ENCODE measurements around the gene PKNOX2. TPM values are rescaled to one million over a fixed set of nuclear protein-coding genes. Genes with fewer than 3 reads are reported as not detected.

Gene PKNOX2
- total RNA-seq, 1 donor from 2014 or later, result 2.6 TPM

DNA sequence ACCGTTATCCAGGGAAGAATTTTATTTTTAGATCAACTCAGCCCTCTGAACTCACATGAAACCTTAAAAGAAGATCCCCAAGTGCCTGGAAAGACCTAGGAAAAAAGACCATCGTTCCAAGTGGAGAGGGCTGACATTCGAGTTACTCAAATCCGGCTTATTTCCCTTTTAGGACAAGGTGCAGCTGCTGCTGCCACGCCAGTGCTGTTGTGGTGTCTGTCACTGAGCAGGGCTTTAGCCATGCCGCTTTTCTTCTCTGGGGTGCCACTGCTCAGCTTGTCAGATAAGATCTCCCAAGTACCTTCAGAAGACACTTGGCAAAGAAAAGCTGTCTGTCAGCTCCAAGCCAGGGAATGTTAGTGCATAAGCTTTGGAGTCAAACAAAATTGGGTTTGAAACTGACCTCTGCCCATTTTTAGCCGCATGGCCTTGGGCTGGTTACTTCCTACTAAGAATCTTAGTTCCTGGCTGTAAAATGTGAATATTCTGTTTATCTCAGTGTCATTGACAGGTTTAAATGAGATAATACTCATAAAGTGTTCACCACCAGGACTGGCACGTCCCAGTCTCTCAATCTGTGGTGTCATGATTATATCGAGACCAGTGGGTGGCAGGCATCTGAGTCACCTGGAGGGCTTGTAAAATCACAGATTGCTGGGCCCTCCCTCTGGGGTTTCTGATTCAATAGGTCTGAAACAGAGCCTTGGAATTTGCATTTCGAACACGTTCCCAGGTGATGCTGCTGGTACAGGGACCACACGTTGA is 117.5 kb downstream of the PKNOX2 start:
- no peak for DNase-seq (ENCODE audit: low spot score)

DNA sequence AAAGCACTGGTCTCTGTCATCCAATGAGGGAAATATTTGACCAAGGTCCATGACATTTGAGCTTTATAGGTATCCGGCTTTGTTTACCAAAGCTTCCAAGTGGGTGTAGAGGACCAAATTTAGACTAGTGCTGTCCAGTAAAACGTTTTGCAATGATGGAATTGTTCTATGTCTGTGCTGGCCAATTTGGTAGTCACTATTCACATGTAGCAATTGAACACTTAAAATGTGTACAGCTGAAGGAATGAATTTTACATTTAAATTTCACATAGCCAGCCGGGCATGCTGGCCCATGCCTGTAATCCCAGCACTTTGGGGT is 118.0 kb downstream of the PKNOX2 start:
- no peak for DNase-seq (ENCODE audit: low spot score)

DNA sequence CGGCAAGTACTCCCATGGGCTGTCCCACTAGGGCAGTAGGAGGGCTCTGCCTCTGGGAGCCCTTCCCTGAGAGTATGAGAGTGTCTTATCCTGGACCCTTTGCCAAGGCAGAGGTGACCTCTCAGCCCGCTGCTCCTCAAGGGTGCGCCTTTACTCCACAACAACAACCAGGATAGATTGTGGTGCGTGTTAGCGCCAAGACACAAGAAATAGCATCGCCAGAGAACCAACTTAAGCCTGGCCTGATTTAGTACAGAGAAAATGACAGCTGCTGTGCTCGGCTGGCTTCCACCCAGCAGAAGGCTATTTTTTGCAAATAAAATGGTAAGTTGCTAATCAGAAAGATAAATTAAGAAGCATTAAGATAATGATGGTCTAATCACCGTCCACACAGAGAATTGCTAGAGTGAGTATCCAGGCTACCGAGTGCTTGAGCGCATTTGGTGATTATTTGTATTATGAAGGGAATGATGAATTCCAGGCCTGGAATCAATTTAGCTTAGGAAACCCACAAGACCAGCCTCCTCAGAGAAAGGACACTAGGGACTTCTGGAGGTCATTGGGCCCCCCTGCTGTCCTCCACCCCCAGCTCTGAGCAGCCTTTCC is 119.8 kb downstream of the PKNOX2 start:
- no peak for DNase-seq (ENCODE audit: low spot score)

DNA sequence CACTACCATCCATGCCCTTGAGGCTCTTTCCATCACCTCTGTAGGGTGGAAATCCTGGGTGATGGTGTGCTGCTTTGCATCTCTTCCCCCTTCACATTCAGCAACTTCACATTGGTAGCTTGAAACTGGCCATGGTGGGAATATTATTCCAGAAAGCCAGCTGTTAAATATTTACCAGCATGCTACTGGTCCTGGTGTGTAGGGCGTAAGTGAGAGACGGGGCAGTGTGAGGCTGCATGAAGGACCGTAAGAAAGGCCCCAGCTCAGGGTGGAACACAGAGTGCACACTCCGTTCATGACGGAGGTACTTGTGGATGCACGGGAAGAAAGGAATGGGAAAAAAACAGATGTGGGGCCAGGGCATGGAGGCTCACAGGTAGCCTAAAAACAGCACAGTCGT is 121.3 kb downstream of the PKNOX2 start:
- no peak for DNase-seq (ENCODE audit: low spot score)

DNA sequence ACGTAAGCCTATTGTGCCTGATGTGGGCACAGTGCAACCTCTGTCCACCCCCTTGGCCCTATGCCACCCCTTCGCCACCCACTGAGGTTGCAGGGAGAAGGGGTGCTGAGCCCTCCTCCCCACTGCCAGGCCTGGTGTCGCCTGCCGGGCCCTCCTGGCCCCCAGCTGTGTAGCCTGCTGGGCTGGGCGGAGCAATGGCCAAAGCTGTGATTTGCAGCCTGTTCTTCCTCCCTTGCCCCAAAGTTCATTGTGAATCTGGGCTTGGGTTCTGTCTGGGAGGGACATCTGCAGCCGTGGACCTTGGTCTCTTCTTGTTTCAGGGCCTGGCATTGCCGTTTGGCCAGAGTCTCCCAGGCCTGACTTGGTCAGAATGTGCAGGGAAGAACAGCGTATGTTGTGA is 121.9 kb downstream of the PKNOX2 start:
- no peak for DNase-seq (ENCODE audit: low spot score)

DNA sequence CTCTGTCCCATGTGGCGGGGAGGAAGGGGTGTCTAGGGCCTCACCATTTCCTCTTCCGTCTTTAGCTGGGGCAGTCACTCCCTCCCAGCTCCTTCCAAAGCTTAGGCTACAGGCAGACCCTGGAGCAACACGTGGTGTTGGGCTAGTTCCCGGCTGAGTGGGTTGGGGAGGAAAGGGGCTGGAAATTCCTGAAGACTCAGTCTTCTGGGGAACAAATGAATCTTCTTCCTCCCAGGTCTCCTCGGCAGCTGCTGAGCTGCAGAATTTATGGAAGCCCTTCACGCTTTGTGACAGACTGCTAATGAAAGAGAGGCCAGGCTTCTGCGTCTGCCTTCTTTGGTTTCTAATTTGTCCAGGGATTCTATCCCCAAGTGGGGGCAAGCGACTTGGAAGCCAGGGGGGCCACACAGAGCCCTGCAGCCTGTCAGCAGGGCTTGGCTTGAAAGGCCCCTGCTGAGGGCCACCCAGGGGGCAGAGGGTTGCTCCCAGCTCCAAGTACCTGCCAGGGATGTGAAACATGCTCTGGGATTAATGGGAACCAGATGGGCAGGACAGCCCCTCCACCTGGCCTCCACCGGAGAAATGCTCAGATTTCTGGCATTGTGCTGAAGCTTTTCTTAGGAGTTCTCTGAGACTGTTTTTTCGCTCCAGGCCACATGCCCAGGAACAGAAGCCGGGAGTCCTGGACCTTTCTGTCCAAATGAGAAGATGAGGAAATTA is 123.1 kb downstream of the PKNOX2 start:
- no peak for DNase-seq (ENCODE audit: low spot score)

DNA sequence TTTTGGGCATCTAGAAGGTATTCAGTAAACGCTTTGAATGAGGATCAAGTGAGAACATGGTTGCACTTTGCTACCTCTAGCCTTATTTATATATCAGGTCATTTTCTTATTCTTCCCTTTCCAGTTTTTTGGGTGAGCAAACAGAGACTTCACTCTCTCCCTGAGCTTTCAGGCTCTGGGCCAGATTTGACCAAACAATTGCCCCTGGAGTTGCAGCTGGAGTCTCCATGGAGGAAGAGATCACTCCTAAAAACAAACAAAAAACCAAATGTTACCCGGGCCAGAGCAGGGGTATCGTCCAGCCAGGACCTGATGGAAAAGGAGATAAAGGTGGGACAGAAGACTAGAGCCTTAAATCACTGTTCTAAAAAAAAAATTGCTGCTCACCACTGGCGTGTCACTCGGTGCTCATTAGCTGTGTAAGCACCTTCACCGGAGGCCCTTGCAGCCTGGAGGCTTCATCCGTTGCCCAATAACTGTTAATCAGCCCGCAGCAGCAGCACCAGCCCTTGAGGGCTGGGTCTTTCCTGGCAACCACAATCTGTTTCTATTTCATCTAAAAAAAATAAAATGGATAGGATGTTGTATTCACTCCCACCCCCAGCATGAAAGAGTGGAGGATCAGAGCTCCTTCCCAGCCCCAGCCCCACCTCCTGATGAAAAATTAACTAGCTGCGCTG is 125.0 kb downstream of the PKNOX2 start:
- DNase-seq (ENCODE audit: low spot score), result no peak

DNA sequence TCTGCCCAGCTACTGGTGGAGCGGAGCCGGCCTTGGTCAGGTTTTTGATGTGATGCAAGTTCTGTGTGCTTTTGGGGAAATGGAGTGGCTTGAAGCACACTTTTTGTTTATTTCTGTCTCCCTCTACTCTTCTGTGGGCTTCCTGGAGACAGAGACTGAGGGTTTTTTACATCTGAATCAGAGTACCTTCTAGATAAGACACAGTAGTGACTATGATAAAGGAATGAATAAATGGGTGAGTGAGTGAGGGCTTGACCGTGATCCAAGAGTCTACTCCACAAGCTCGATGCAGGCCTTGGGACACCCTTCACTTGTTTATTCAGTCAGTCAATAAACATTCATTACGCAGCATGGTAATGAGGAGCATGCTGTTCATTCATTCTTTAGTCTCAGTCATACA is 125.7 kb downstream of the PKNOX2 start:
- DNase-seq (ENCODE audit: low spot score), result no peak

DNA sequence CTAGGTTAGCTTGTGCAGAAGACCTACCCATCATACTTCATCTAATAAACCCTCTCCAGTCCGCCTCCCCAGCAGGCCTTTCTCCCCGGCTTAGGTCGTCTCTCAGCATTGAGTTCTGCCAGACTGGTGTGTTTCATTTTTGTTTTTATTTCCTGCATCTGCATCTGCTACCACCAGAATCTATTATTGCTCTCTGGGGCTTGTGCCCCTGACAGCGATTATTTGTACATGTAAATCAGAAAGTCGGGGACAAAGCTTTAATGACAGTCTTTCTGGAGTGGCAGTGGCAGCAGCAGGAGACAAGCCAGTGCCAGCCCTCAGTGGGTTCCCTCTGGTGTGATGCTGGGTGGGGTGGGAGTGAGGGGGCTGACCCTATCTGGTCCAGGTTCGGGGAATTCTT is 127.5 kb downstream of the PKNOX2 start:
- DNase-seq (ENCODE audit: low spot score), result no peak

DNA sequence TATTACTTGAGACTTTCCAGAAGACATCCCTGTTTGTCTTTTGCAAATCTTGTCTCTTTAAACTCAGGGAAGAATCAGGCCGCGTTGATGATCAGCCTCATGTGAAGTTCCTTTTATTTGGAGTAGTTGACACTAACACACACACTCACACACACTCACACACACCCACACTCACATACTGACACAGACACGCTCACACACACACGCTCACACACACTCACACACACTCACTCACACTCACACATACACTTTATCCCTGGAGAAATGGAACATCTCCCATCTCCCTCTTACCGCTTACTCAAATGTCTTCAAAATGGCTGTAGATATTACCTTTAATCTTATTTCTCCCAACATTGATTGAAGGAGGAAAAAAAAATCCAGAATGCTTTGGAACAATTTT is 129.0 kb downstream of the PKNOX2 start:
- DNase-seq (ENCODE audit: low spot score), result no peak

DNA sequence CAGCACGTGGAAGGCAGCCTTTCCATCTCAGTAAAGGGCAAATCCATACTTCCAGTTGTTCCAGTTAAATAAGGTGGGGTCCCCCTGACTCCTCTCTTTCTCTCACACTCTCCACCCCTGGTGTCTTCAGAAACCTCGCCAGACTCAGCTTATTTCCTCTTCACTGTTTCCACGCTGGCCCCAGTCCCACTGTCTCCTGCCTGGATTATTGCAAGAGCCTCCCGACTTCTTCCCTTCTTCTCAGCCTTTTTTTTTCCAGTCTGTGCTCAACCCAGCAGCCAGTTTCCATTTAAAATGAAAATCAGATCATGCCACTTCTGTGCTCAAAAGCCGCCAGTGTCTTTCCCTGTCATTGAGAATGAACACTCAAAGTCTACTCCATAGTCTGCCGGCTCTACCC is 131.4 kb downstream of the PKNOX2 start:
- no peak for DNase-seq (ENCODE audit: low spot score)

DNA sequence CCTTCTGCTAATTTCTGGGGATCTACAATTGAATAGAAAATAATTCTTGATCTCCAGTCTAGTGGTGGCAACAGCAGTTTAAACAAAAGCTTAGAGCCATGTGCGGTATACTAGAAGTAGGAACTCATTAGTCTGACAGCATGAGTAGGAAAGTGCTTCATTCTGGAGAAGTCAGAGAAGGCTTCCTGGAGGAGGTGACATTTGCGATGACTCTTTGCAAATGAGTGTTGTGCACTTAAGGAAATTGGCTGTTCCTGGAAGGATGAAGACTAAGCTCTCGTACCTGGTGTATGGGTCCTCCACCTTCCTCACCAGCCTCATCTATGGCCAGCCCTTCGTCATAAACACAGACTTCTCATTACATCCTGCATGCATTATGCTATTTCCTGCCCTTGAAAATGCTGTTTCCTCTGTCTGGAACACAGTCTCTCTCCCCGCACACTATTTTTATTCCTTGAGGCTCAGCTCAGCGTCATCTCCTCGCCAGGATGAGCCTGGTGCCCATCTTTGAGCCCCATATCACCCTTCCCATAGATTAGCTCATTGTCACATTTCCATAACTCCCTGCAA is 132.9 kb downstream of the PKNOX2 start:
- no peak for DNase-seq (ENCODE audit: low spot score)

DNA sequence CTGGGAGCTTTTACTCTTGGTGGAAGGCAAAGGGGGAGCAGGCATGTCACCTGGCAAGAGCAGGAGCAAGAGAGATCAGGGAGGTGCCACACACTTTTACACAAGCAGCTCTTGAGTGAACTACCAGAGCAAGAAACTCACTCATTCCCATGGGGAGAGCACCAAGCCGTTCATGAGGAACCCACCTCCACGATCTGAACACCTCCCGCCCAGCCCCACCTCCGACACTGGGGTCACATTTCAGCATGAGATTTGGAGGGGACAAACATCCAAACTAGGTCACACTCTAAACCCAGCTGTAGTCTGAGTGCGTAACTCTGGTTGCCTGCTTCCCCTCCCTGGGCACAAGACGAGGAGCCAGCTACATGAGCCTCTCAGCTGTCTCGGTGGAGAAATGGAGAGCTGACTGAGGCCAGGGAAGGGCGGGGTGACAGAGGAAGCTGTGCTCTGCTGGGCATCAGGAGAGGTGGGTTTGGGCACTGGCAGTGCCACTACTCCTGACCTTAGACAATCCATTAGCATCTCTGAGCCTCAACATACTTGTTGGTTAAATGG is 134.6 kb downstream of the PKNOX2 start:
- DNase-seq (ENCODE audit: low spot score), result no peak

DNA sequence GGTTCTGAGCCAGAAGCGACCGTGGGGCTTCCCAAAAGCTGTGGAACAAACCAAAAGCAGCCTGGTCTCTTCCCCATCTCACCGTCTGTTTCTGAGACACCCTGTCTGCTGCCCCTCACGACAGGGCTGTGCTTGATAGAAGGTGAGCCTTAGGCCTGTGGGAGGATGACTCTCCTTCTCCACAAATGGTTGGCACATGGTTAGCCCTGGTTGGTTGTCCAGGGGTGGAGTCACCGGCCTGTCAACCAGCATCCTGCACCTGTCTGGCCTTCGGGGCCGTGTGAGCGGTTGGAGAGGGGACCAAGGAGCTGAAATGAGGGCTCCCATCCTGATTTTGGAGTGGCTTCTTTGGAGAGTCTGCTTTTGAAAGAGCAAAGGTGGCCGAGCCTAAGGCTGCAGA is 135.3 kb downstream of the PKNOX2 start:
- no peak for DNase-seq (ENCODE audit: low spot score)

DNA sequence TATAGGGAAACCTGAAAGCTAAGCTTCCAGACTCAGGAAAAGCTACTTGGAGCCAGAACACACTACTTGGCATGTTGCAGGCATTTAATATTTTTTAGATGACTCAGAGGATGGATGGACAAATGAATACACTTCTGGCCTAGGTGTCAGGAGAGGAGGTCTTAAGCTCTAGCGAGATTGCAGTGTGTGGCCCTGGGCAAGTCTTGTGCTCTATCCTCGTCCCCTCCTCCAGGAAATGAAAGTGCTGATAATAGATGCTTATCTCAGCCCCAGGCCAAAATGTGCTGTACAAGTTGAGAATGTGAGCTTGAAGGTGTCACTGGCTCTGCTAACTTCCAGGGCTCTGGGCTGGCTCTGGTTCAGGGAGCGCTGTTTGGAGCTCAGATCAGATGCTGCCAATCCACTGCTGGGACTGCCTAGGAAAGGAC is 136.3 kb downstream of the PKNOX2 start:
- no peak for DNase-seq (ENCODE audit: low spot score)

DNA sequence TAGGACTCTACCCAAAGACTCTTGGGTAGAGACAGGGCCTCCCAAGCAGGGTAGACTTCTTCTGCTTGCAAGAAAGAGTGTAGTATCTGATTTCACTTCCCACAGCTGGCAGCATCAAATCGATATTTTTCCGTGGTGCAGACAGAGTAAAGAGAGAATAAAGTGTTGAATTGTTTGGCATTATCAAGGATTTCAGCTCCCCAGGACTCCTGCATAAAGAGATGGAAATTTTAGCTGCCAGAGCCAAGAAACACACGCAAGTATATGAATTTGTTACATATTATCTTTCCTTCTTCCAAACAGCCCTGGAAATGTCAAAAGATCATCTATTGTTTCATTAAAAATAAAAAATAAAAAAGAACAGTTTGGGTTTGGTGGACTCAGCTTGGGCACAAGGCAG is 136.8 kb downstream of the PKNOX2 start:
- DNase-seq (ENCODE audit: low spot score), result no peak

DNA sequence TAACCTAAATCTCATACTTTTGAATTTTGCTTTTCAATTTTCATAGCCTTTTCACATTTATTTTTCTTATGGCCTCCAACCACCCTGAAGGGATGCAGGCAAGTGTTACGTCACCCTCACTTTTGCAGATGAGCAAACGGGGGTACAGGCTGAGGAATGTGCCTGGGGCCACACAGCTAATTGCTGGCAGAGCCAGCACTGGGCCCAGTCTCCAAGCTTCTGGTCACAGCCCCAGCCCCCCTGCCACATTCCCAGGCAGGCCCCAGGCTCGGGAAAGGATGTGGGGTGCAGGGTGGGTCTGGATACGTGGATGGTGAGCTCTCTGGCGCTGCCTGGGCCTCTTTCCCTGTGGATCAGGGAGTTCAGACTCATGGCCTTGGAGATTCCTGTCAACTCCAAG is 138.6 kb downstream of the PKNOX2 start:
- no peak for DNase-seq (ENCODE audit: low spot score)

DNA sequence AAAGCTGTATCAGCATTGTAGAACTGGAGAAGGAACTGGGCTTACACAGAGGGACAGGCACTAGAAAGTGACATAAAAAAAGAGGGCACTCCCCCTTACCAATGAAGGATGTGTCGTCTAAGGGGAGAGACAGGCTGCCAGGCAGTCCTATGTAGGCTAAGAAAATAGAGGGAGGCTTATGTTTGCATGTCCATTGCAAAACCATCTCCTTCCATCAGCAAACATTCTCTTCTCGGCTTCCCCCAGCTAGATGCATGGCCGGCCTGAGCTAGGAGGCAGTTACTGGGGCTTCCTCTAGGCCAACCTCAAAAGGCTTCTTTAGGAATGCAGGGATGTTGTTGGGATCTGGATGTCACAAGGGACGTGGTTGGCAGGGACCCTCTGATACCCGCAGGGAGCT is 139.1 kb downstream of the PKNOX2 start:
- DNase-seq (ENCODE audit: low spot score), result no peak

DNA sequence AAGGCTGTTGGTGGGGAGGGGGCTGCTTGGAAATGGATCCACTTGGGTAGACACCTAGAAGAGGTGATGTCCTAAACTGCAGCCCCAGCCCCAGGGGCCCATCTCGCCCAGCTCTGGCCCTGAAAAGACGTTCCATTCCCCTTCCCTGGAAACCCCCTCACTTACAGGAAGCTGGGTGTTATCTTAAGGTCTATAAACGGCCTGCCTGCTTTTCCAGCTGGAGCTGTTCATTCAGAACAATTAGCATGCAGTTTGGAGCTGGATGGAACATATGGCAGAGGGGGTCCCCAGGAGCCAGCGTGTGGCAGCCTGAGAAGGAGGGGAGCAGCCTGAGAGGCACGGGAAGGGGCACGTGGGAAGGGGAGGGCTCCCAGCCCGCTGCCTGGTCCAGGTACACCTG is 139.6 kb downstream of the PKNOX2 start:
- no peak for DNase-seq (ENCODE audit: low spot score)

DNA sequence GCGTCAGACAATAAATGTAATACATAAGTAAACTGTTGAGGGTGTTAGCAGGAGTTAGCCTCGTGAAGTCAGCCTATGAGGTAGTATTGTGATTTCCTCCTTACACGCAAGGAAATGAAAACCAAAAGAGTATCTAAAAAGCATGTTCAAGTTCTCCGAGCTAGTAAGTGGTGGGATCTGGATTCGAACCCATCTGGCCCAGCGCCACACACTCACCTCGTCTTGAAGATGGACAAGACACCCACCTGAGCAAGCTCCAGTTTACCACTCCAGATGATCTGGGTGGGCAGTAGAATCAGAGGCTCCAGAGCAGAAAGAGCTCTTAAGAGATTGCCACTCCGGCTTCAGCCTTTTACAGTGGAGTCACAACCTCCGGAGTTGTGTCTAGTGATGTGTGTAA is 140.3 kb downstream of the PKNOX2 start:
- no peak for DNase-seq (ENCODE audit: low spot score)

DNA sequence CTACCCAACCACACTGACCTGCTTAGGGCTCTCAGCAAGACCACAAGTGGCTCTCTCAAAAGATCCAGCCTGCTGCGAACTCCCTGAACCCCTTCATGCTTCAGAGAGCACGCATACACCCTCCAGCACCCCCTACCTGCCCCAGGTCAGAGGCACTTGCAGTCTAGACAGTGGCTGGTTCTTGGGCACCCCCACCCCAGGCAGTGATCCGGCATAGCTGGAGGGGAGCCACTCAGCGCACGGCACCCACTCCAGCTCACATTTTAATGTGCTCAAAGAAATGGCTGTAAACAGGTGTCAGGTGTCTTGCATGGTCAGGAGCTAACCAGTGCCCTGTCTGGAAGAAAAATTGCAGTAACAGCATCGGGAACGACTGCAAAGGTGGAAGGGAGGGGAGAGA is 140.8 kb downstream of the PKNOX2 start:
- DNase-seq (ENCODE audit: low spot score), result no peak

DNA sequence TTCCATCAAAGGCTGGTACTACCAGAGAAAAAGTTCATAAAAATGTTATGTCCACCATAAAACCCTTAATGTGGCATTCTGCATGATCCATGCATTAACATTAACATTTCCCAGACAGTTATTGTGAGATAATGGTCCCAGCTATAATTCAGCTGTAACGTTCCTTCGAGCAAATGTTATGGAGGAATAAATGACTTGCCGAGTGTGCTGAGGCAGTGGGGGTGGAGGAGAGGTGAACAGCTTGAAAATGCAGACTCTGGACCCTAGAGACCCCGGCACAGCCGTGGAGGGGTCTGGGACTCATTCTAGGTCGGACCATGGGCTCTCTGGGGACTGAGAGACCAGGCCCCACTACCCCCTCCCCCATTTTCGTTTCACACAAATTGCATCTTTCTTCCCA is 141.9 kb downstream of the PKNOX2 start:
- DNase-seq (ENCODE audit: low spot score), result no peak
